ENCODE results near the gene DNM1.
A peak's percentile ranks its signal among the peaks of the same experiment; 100 is the strongest.

Gene DNM1

GRCh38 chr9:128250839-128251731 lies 47.9 kb downstream of the DNM1 start:
- DNase-seq (ENCODE audit: low read depth in 2 of 2), result no peak

- DNase-seq (ENCODE audit: low read depth in 2 of 2), result no peak
Observed at GRCh38 chr9:128251732-128252100, 48.5 kb downstream of the DNM1 start.

GRCh38 chr9:128252317-128253139 lies 49.3 kb downstream of the DNM1 start:
- no peak for DNase-seq (ENCODE audit: low read depth in 2 of 2)

GRCh38 chr9:128253140-128253990 lies 50.2 kb downstream of the DNM1 start:
- no peak for DNase-seq (ENCODE audit: low read depth in 2 of 2)

GRCh38 chr9:128253991-128254346 lies 50.8 kb downstream of the DNM1 start:
- no peak for DNase-seq (ENCODE audit: low read depth in 2 of 2)

- no peak for DNase-seq (ENCODE audit: low read depth in 2 of 2)
Observed at GRCh38 chr9:128254362-128254761, 51.2 kb downstream of the DNM1 start.

GRCh38 chr9:128254855-128255759 lies 51.9 kb downstream of the DNM1 start:
- peak in 1 of 2 donors; percentile 28 for DNase-seq (ENCODE audit: low read depth in 2 of 2)

GRCh38 chr9:128257086-128257825 lies 54.1 kb downstream of the DNM1 start:
- DNase-seq (ENCODE audit: low read depth in 2 of 2), result no peak

- no peak for DNase-seq (ENCODE audit: low read depth in 2 of 2)
Observed at GRCh38 chr9:128257907-128258306, 54.7 kb downstream of the DNM1 start.

GRCh38 chr9:128258326-128258725 lies 55.1 kb downstream of the DNM1 start:
- no peak for DNase-seq (ENCODE audit: low read depth in 2 of 2)

- no peak for DNase-seq (ENCODE audit: low read depth in 2 of 2)
Observed at GRCh38 chr9:128259156-128259555, 56.0 kb downstream of the DNM1 start.

GRCh38 chr9:128260340-128260739 lies 57.2 kb downstream of the DNM1 start:
- no peak for DNase-seq (ENCODE audit: low read depth in 2 of 2)

- DNase-seq (ENCODE audit: low read depth in 2 of 2), result no peak
Observed at GRCh38 chr9:128262687-128263086, 59.5 kb downstream of the DNM1 start.

- DNase-seq (ENCODE audit: low read depth in 2 of 2), result no peak
Observed at GRCh38 chr9:128265348-128265847, 62.2 kb downstream of the DNM1 start.

- DNase-seq (ENCODE audit: low read depth in 2 of 2), result no peak
Observed at GRCh38 chr9:128266868-128267590, 63.9 kb downstream of the DNM1 start.

- no peak for DNase-seq (ENCODE audit: low read depth in 2 of 2)
Observed at GRCh38 chr9:128271112-128271511, 67.9 kb downstream of the DNM1 start.

- DNase-seq (ENCODE audit: low read depth in 2 of 2), result no peak
Observed at GRCh38 chr9:128271512-128271911, 68.3 kb downstream of the DNM1 start.

- no peak for DNase-seq (ENCODE audit: low read depth in 2 of 2)
Observed at GRCh38 chr9:128274245-128274644, 71.1 kb downstream of the DNM1 start.

Measured in activated CD4-positive, alpha-beta T cell treated with anti-CD3 and anti-CD28 coated beads for 24 hours (primary cell).